IPS-18a (cell line): Measurements from ENCODE around the gene CITED4.

Source experiments
- H3K27ac ChIP-seq: one replicate; pipeline ENCODE4 v1.5.1; 2013; ENCODE audit warnings: low read length
- H3K27me3 ChIP-seq: one replicate; pipeline ENCODE4 v1.6.1; 2013; ENCODE audit warnings: mild to moderate bottlenecking, low read length; ENCODE audit not compliant: control insufficient read depth, insufficient read depth
- H3K36me3 ChIP-seq: one replicate; pipeline ENCODE4 v1.6.1; 2013; ENCODE audit warnings: low read depth, low read length; ENCODE audit not compliant: control insufficient read depth
- H3K4me1 ChIP-seq: one replicate; pipeline ENCODE4 v1.6.1; 2013; ENCODE audit warnings: low read depth, low read length; ENCODE audit not compliant: control insufficient read depth
- H3K4me3 ChIP-seq: one replicate; pipeline ENCODE4 v1.5.1; 2013; ENCODE audit warnings: low read length
- H3K9ac ChIP-seq: one replicate; pipeline ENCODE4 v1.6.1; 2013; ENCODE audit warnings: mild to moderate bottlenecking, low read length, moderate library complexity
- H3K9me3 ChIP-seq: one replicate; pipeline ENCODE4 v1.6.1; 2013; ENCODE audit warnings: low read depth, low read length; ENCODE audit not compliant: control insufficient read depth

Gene CITED4

GRCh38 chr1:40880813-40881549 is 18.8 kb upstream of the CITED4 start:
- Histone ChIP-seq H3K36me3 (no peaks in the 10 kb centered on the region), H3K27ac (no peak overlapping the region), H3K4me1 (peaks cover 9% of the 10 kb centered on the region), H3K27me3 (no peaks in the 10 kb centered on the region), H3K9ac (no peak overlapping the region), H3K9me3 (no peaks in the 10 kb centered on the region), H3K4me3 (no peak overlapping the region)

DNA sequence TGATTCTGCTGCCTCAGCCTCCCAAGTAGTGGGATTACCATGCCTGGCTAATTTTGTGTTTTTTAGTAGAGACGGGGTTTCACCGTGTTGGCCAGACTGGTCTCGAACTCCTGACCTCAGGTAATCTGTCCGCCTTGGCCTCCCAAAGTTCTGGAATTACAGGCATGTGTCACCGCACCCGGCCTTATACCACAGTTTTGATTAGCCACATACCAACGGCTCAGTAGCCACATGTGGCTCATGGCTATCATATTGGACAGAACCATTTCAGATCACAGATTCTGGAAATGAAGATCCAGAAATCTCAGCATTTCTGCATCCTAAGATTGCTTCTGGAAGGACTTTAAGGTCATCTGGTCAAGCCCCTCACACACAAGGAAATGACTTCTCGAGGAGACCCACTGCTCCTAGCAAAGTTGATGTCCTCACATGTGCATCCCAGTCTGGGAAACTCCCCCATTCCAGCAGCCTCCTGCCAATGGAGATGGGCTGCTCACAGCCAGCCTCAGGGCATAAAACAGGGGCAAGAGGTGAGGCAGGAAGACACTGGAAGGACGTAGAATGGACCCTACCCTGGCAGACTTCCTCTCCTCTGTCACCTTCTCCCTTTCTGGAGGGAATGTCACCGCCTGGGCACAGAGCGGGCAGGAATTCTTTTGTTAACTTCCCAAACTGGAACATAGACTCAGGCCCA is 17.5 kb upstream of the CITED4 start:
- Histone ChIP-seq H3K27me3 (no peaks in the 10 kb centered on the region), H3K27ac (no peak overlapping the region), H3K4me3 (no peak overlapping the region), H3K4me1 (peaks cover 9% of the 10 kb centered on the region), H3K9ac (no peak overlapping the region), H3K9me3 (no peaks in the 10 kb centered on the region), H3K36me3 (no peaks in the 10 kb centered on the region)

- Histone ChIP-seq H3K27me3 (no peaks in the 10 kb centered on the region), H3K4me1 (peaks cover 9% of the 10 kb centered on the region), H3K9me3 (no peaks in the 10 kb centered on the region), H3K9ac (no peak overlapping the region), H3K36me3 (no peaks in the 10 kb centered on the region), H3K27ac (no peak overlapping the region), H3K4me3 (no peak overlapping the region)
Observed at GRCh38 chr1:40878906-40879305, 16.7 kb upstream of the CITED4 start.

- Histone ChIP-seq H3K4me3 (no peak overlapping the region), H3K27me3 (no peaks in the 10 kb centered on the region), H3K36me3 (no peaks in the 10 kb centered on the region), H3K4me1 (peaks cover 9% of the 10 kb centered on the region), H3K27ac (no peak overlapping the region), H3K9ac (no peak overlapping the region), H3K9me3 (no peaks in the 10 kb centered on the region)
Observed at GRCh38 chr1:40877698-40878097, 15.5 kb upstream of the CITED4 start.

- H3K36me3 ChIP-seq: no peaks in the 10 kb centered on the region
- no peaks in the 10 kb centered on the region for H3K9me3 ChIP-seq
- H3K4me1 ChIP-seq: peaks cover 9% of the 10 kb centered on the region
- H3K27me3 ChIP-seq: no peaks in the 10 kb centered on the region
- H3K4me3 ChIP-seq: no peak overlapping the region
- H3K9ac ChIP-seq: no peak overlapping the region
- H3K27ac ChIP-seq: no peak overlapping the region
Observed at GRCh38 chr1:40876891-40877290, 14.7 kb upstream of the CITED4 start.

DNA sequence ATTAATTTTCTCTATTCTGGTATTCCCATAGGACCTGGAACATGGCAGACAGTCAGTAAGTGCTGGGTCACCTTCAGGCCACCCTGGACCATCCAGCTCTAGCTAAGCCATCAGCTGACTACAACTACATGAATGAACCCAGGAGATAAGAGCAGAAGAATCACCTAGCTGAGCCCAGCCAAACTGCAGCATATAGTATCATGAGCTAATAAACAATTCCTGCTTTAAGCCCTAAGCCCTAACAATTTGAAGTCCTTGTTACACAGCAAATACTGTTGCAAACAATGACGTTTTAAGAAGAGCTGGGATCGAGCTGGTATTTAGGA is 14.2 kb upstream of the CITED4 start:
- no peak overlapping the region for H3K9ac ChIP-seq
- H3K27me3 ChIP-seq: no peaks in the 10 kb centered on the region
- no peaks in the 10 kb centered on the region for H3K9me3 ChIP-seq
- H3K36me3 ChIP-seq: no peaks in the 10 kb centered on the region
- H3K27ac ChIP-seq: no peak overlapping the region
- H3K4me1 ChIP-seq: peaks cover 9% of the 10 kb centered on the region
- no peak overlapping the region for H3K4me3 ChIP-seq

GRCh38 chr1:40873863-40874472 is 11.8 kb upstream of the CITED4 start:
- H3K4me1 ChIP-seq: peaks cover 5% of the 10 kb centered on the region

GRCh38 chr1:40872276-40872675 is 10.1 kb upstream of the CITED4 start:
- H3K4me1 ChIP-seq: no peaks in the 10 kb centered on the region

More at GRCh38 chr1:40873863-40874472, 11.8 kb upstream of the CITED4 start:
- no peak overlapping the region for H3K9ac ChIP-seq
- no peak overlapping the region for H3K4me3 ChIP-seq
- no peaks in the 10 kb centered on the region for H3K9me3 ChIP-seq
- H3K27ac ChIP-seq: no peak overlapping the region
- no peaks in the 10 kb centered on the region for H3K27me3 ChIP-seq
- no peaks in the 10 kb centered on the region for H3K36me3 ChIP-seq

GRCh38 chr1:40870135-40870728 is 8.1 kb upstream of the CITED4 start:
- Histone ChIP-seq H3K9me3 (no peaks in the 10 kb centered on the region), H3K27me3 (no peaks in the 10 kb centered on the region), H3K4me1 (no peaks in the 10 kb centered on the region), H3K27ac (no peak overlapping the region), H3K9ac (no peak overlapping the region), H3K36me3 (no peaks in the 10 kb centered on the region), H3K4me3 (no peak overlapping the region)

More at GRCh38 chr1:40872276-40872675, 10.1 kb upstream of the CITED4 start:
- no peak overlapping the region for H3K4me3 ChIP-seq
- H3K36me3 ChIP-seq: no peaks in the 10 kb centered on the region
- no peaks in the 10 kb centered on the region for H3K9me3 ChIP-seq
- H3K27me3 ChIP-seq: no peaks in the 10 kb centered on the region
- no peak overlapping the region for H3K9ac ChIP-seq
- no peak overlapping the region for H3K27ac ChIP-seq

- Histone ChIP-seq H3K9ac (no peak overlapping the region), H3K4me3 (no peak overlapping the region), H3K27ac (no peak overlapping the region), H3K36me3 (no peaks in the 10 kb centered on the region), H3K4me1 (no peaks in the 10 kb centered on the region), H3K9me3 (no peaks in the 10 kb centered on the region), H3K27me3 (no peaks in the 10 kb centered on the region)
Observed at GRCh38 chr1:40868051-40868723, 6.0 kb upstream of the CITED4 start.
